NAMALWA (cell line): Measurements from ENCODE around the gene AGBL5.
"Not testable (repeated sequence)": the region's sequence is repeated elsewhere in the genome, so short reads cannot be mapped to it uniquely, and the experiment has no call there.

ENCODE experiments used
- DNase-seq: peaks from one replicate; pipeline ENCODE4 v3.0.0-alpha.2; 2015; ENCODE audit warnings: low spot score

Gene AGBL5

GRCh38 chr2:27051902-27052645 lies 606 bp downstream of the AGBL5 start:
- DNase-seq, result peak; percentile 43

GRCh38 chr2:27053321-27053720 lies 1.9 kb downstream of the AGBL5 start:
- DNase-seq, result no peak

GRCh38 chr2:27053776-27054175 lies 2.3 kb downstream of the AGBL5 start:
- DNase-seq, result no peak

GRCh38 chr2:27054721-27055120 lies 3.3 kb downstream of the AGBL5 start:
- DNase-seq, result no peak

DNA sequence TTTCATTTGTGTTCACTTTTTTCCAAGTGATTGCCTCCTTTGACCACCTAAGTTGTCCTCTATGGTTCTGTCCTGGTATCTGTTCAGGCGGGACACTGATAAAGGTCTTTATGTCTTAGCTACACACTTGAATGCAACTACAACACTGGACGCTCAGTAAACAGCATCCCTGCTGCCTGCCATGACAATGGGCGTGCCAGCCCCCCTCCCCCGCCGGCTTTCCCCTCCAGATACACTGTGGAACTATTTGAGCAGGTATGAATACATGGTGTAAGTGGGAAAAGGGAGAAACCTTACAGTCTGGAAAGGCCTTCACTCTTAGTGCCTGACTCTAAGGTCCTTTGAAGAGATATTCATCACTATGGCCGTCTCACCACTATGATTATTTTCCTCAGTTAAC lies 5.7 kb downstream of the AGBL5 start:
- DNase-seq, result no peak

DNA sequence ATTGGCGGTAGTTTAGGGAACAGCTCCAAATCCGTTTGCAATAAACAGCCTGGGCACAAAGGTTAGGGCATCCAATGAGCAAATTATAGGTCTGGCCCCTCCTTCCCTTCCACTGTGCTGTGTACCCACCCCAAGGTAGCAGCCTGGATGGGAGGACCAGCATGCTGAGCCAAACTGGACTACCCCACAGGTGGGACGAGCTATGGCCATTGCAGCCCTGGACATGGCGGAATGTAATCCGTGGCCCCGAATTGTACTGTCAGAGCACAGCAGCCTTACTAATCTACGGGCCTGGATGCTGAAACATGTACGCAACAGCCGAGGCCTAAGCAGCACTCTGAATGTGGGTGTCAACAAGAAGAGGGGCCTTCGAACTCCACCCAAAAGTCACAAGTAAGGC lies 6.7 kb downstream of the AGBL5 start:
- no peak for DNase-seq

DNA sequence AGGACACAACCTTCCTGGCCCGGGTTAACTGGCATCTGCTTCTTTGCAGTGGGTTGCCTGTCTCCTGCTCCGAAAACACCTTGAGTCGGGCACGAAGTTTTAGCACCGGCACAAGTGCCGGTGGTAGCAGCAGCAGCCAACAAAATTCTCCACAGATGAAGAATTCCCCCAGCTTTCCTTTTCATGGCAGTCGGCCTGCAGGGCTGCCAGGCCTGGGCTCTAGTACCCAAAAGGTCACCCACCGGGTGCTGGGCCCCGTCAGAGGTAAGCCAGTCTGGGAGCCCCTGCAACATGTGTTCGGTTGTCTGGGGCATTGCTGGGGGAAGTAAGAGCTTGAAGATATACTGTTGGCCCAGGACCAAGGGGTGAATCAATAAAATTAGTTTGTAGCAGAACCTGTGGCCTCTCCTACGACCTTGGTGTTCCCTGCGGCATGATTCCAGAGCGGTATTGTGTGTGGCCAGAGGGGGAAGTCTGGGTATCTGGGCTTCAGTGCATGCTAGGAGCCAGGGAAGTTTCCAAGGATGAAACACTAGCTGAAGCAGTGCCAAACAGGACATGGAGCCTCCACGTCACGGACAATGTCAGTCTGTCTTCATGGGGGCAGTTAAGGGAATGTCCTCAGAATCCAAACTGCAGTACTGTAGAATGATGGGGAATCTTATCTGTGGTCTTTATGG lies 7.8 kb downstream of the AGBL5 start:
- DNase-seq, result no peak

GRCh38 chr2:27060323-27060722 lies 8.9 kb downstream of the AGBL5 start:
- DNase-seq, result no peak

DNA sequence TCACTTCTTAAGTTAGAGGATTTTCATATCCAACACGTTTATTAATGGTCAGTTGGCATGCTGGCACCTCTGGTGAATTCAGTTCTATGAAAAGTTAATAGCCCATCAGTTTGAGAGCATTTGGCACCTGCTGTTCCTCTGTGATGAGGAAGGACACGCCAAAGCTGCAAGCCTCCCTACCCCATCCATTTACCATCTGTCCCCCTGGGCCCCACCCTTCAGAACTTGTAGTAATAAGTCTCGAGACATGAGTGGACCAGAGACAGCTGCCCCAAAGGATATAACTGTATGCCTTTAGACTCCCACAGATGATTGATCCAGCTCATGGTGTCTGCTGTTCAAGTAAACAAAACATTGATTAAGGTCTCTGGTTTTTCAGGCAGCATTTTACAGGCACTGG lies 13.7 kb downstream of the AGBL5 start:
- no peak for DNase-seq

GRCh38 chr2:27067385-27067784 lies 15.9 kb downstream of the AGBL5 start:
- DNase-seq, result no peak

GRCh38 chr2:27069436-27069835 lies 18.0 kb downstream of the AGBL5 start:
- DNase-seq, result no peak

- no peak for DNase-seq
Observed at GRCh38 chr2:27069961-27070618, 18.6 kb downstream of the AGBL5 start.

DNA sequence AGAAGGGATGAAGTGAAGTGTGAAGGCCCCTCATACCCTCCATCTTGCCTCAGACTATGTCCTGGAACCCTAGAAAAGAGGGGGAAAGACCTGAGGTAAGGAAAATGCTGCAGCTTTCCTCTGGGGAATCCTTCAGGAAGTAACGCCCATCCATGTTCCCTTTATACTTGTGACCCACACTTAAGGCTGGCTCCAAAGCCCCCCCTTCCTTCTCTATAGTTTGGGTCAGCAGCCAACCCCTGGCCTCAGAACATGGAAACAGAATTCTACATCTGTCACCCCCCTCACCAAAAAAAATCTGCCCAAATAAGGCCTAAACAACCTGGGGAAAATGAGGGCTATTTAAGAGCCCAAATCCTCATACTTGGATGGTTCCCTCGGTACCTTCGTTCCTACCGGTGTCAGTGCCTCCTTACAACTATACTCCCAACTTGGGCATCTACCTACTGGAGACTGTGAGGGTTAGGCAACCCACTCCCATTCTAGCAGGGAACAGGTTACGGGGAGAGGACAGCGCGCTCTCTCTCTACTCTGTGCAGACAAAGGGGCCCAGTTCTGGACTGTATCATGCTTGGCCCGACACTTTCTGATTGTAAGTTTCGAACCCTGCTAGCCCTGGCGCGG lies 19.3 kb downstream of the AGBL5 start:
- DNase-seq, result no peak

DNA sequence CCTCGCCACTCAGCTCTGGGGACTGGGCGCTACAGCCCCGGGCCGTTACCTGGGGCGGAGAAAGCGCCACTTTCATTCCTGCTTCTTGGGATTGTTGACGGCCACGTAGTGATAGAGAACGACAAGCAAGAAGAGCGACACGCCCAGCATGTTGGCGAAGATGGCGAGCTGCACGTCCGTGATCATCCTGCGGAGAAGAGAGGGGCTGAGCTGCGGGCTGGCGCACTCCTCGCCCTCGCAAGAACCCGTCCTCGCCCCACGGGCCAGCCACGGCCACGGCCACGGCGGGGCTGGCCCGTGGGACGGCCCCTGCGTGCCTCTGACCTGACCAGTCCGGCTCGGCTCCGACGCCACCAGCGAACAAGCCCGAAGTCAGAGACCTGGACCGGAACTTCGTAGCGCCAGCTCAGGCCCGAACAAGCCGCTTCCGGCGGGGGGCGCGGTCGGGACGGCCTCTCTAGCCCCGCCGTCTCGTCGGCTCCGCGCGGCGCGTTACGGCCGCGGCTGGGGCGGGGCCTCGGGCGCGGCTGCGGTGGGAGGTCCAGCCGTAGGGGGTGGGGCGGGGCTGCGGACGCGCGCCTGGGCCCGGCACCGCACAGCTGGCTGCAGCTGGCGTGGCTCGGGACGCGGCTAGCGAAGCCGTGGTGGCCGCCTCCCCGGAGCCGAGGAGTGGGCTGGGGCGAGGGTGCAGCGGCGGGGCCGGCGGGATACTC lies 20.0 kb downstream of the AGBL5 start, which contains the start of gene OST4:
Gene OST4, minus strand, starts transcription at position 378 of the 713 bp plus-strand sequence.
- peak; percentile 93 for DNase-seq

DNA sequence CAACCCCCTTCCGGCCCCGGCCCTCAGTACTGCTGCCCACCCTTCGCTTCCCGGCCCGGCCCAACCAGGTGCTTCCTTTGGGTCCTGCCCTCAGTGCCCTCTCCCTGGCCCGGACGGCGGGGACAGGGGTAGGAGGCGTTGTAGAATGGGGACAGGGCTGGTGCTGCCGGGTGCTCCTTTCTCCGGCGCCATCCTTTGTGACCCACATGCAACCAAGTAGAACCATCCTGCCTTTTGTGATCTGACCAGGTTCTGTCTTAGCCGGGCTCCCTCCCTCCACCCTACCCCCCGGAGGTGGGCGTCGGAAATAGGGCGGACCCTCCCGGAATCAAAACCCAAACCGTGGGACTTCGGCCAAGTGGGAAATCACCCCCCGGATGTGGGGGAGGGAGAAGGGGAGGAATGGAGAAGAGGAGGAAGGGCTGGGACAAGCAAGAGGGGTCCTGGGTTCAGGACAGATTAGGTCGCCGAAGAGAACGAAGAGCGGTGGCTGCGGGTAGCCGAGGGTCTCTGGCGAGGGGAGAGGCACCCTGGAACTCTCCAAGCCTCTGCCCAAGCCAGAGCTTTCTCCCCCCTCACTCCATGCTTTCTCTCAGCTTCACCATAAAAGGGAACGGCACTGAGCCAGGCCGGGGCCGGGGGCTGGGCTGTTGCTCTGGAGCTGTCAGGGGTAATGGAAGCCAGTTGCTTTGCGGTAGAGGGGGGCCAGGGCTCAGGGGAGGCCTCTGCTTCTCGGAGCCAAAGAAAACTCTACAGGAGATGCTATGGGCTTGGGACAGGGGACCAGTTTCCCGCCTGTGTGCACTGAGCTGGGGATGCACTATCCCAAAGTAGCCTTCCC lies 20.7 kb downstream of the AGBL5 start:
- no peak for DNase-seq

GRCh38 chr2:27072920-27073319 lies 21.5 kb downstream of the AGBL5 start:
- DNase-seq, result no peak

DNA sequence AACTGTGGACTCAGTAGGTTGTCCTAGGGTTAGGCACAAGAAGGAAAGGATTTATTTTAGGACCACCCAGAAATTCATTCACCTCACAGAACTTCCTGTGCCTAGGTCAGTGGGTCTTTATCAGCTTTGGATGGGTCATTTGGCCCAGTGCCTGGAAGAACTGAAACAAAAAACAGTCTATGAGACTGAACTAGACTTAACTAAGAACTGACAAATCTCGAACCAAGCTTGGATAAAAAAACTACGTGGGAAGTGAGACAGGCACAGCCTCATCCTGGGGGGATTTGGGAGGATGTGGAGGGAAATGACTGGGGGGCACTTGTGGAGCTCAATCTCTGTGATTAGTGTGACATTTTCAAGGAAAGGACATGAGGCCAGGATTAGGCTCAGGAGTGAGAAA lies 22.3 kb downstream of the AGBL5 start:
- no peak for DNase-seq

DNA sequence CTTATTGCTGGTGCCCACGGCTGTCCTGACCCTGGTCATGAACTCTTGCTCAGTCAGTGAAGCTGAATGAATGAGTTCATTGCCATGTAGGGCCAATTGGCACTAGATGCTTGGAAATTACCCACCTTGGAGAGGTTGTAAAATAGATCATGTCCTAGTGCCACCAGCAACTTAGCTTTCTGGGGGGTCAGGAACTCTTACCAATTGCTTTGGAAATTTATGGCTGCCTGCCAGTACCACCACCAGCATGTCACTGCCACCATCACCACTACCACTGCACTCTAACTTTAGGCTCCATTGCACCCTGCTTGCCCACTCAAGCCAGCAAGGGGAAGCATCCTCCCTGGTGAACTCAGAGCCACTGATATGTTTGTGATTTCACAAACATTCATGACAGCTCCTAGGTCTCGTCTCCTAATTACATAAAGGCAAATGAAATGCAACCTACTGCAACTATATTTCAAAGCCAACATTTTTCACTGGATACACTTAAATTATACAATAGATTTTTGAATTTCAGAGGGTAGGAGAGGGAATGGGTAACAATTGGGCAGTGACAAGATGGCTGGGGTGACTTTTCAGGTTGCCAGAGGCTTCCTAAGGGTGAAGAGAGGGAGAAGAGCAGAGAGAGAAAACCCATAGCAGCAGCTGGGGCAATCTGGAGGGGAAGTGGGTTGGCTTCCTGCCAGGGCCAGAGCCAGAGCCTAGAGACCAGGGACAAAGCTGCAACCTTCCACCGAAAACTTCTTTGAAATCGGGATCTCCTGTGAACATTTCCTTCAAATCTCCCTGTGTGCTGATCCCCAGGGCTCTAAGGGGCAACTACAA lies 23.5 kb downstream of the AGBL5 start:
- peak; percentile 80 for DNase-seq

- DNase-seq, result not testable (repeated sequence)
Observed at GRCh38 chr2:27075566-27075871, 24.1 kb downstream of the AGBL5 start.

GRCh38 chr2:27076323-27076722 lies 24.9 kb downstream of the AGBL5 start:
- DNase-seq, result no peak
